Activated T-helper 2 cell treated with anti-CD3 and anti-CD28 coated beads, Interferon-gamma antibody, Interleukin-2, Interleukin-4, amounts not matched to agents 10 μg/mL and 5 μg/mL and 100 μg/mL, durations not matched to agents 14 hours and 24 hours and 36 hours (primary cell): ENCODE measurements around the gene DCAKD. TPM values are rescaled to one million over a fixed set of nuclear protein-coding genes. Genes with fewer than 3 reads are reported as not detected.

Experiments used
- DNase-seq: peaks from one replicate; pipeline ENCODE4 v3.0.0; 2021; ENCODE audit warnings: low spot score
- H3K27ac Mint-ChIP-seq: one replicate; pipeline ENCODE4 v1.8.0; 2021; ENCODE audit warnings: mixed read lengths
- H3K27me3 Mint-ChIP-seq: one replicate; pipeline ENCODE4 v1.8.0; 2021; ENCODE audit warnings: low read depth, mixed read lengths
- H3K36me3 Mint-ChIP-seq: one replicate; pipeline ENCODE4 v1.8.0; 2021; ENCODE audit warnings: low read depth, mixed read lengths
- H3K4me1 Mint-ChIP-seq: one replicate; pipeline ENCODE4 v1.8.0; 2021; ENCODE audit warnings: low read depth, mixed read lengths
- H3K4me3 Mint-ChIP-seq: one replicate; pipeline ENCODE4 v1.8.0; 2021; ENCODE audit warnings: low read depth, mild to moderate bottlenecking, moderate library complexity, mixed read lengths
- H3K9me3 Mint-ChIP-seq: one replicate; pipeline ENCODE4 v1.8.0; 2021; ENCODE audit warnings: mixed read lengths
- intact Hi-C: fragments of 100-400 bp; cut with micrococcal nuclease; formaldehyde crosslinking; loops from one replicate; pipeline ENCODE4 v1.15.1; 2023
- total RNA-seq: library from RNA; stranded (reverse); gene quantifications from 2 replicates; pipeline ENCODE4 v1.2.3, GENCODE V29; 2022

DCAKD gene
- total RNA-seq, 1 donor from 2014 or later = 30.0 TPM

DNA sequence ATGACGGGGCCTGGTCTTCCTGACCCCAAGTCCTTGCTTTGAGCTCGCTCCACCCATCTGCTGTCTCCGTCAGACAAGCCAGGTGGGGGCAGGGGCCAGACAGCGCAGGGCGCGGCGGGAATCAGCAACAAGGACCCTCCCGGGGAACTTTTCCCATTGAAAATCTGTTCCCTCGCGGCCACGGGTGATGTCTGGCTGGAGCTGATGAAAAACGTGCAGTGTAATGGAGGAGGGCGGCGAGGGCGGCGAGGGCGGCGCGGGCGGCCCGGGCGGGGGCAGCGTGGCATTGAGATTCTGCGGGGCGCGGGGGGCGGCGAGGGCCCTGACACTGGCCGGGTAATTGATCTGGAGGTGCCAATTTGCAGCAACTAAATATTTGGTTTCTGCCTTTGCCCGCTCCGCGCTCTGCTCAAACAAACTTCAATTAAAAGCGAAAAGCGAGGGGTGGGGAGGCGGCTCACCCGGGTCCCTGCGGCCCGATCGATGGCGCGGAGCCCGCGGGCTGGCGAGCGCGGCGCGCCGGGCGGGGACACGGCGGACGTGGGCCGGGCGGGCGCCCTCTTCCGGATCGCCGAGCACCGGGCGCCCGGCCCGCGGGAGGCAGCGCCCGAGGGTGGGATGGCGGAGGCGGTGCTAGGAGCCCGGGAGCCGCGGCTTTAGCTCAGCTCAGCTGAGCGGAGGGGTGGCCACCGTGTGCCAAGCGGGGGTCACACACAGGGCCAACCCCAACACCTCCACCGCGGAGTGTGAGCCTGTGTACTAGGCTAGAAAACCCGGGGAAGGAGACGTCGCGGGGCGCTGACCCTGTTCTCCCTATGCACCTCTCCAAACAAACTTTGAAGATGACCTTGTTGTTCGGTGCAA, 32.4 kb downstream of the DCAKD start:
- Mint-ChIP-seq H3K4me3 (peak overlapping the region; percentile 91), H3K27me3 (peaks cover 31% of the 10 kb centered on the region), H3K36me3 (peaks cover 15% of the 10 kb centered on the region), H3K27ac (peak overlapping the region; percentile 84), H3K4me1 (peaks cover 19% of the 10 kb centered on the region), H3K9me3 (no peaks in the 10 kb centered on the region)
- DNase-seq = peak; percentile 20
- intact Hi-C loops = loop anchor here (1.0 to 5.0 kb wide), 2 partner anchors 52 to 244 kb away; partner anchors contain the start of gene C1QL1

DNA sequence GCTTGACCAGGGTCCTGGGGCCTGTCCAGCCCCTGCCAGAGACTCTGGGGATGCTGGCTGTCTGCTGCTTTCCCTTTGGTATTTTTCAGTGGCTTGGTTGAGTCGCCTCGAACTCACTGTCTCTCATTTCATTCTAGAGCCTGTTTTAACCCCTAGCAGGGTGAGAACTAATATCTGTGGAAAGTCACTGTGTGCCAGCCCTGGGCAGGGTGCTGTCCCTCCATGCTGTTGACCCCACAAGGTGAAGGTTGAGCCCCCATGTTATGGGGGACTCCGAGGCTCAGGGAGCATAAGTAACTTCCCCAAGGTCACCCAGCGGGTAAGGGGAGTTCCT, 33.0 kb downstream of the DCAKD start:
- Mint-ChIP-seq H3K27ac (no peak overlapping the region), H3K27me3 (peaks cover 31% of the 10 kb centered on the region), H3K36me3 (peaks cover 10% of the 10 kb centered on the region), H3K4me1 (peaks cover 19% of the 10 kb centered on the region), H3K9me3 (no peaks in the 10 kb centered on the region), H3K4me3 (peak overlapping the region; percentile 91)
- no peak for DNase-seq
- intact Hi-C loops = loop anchor here (5.0 kb wide), 1 partner anchor 51 kb away; the partner anchor contains the start of gene C1QL1

DNA sequence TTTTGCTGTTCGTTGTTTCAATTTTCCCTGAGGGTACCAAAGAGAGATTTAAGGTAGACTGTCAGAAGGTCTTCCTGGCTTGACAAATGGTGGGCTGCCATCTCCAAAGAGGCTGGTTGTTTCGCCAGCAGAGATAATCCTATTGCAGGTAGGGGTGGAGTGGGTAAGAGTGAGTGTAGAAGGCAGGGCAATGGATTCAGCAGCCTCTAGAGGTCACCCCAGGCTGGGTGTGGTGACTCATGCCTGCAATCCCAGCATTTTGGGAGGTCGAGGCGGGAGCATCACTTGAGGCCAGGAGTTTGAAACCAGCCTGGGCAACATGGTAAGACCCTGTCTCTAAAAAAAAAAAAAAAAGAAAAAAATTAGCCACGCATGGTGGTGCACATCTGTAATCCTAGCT, 34.6 kb downstream of the DCAKD start:
- Mint-ChIP-seq H3K27me3 (peaks cover 31% of the 10 kb centered on the region), H3K4me3 (no peak overlapping the region), H3K9me3 (no peaks in the 10 kb centered on the region), H3K27ac (no peak overlapping the region), H3K36me3 (peaks cover 10% of the 10 kb centered on the region), H3K4me1 (peaks cover 19% of the 10 kb centered on the region)
- DNase-seq = no peak
- intact Hi-C loops = loop anchor here (5.0 kb wide), 1 partner anchor 50 kb away; the partner anchor contains the start of gene C1QL1

DNA sequence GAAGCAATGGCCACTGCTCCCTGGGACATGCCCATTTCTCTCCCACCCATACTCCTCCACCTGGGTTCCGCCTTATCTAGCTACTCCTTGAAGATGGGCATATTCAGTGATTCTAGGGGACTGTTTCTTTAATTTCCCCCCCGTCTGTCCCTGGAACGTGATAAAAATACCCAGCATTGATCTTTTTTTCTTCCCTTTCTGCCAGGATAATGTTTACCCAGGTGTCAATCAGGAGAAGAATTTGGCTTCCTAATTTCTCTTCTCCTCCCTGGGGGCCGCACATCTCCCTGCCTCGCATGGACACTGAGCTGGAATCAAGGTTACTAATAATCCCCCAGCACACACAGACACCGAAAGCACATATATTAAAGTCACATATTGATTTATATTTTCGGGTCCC, 35.2 kb downstream of the DCAKD start:
- intact Hi-C loops = loop anchor here (5.0 kb wide), 1 partner anchor 49 kb away; the partner anchor contains the start of gene C1QL1
- H3K36me3 Mint-ChIP-seq = peaks cover 6% of the 10 kb centered on the region
- H3K27me3 Mint-ChIP-seq = peaks cover 29% of the 10 kb centered on the region
- peaks cover 15% of the 10 kb centered on the region for H3K4me1 Mint-ChIP-seq
- H3K4me3 Mint-ChIP-seq = no peak overlapping the region
- DNase-seq = no peak
- H3K9me3 Mint-ChIP-seq = no peaks in the 10 kb centered on the region
- H3K27ac Mint-ChIP-seq = no peak overlapping the region

DNA sequence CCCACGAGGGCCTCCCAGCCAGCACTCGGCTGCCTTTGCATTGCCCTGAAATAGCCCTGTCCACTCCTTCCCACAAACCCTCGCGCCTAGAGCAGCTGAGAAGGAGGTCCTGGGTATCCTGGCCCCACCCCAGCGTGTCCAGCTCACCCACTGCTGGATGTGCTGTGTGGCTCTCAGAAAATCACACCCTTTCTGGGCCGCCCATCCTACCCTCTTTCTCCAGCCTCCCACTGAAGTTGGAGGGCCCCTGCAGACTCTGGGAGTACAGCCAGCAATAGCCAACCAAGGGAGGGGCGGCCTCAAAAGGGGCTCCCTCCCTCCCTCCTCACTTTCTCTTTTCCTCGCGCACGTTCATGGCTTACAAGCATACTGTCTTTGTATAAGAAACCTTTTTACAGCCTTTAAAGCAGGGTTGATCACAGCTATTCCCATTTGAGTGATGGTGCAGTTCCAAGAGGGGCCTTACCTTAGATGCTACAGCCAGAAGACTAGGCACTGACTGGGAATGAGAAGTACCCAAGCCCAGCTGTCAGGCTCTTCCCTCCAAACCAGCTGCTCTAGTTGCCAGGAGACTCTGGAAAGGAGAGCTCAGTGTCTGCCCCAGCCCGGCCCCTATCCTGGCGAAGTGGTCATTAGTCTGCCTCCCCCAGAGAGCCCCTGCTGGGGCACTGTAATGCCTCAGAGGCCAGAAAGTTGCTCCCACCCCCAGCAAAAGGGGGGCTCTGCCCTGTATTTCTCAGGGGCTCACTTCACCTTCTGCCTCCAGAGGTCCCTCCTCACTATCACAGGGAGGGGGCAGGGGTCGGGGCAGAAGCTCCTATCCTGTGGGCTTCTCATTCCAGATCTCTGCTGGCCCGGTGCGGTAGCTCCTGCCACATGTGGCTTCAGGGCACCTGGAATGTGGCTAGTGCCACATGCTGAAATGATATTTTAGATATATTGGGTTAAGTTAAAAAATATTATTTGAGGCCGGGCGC, 38.1 kb downstream of the DCAKD start:
- H3K27ac Mint-ChIP-seq = no peak overlapping the region
- no peak overlapping the region for H3K4me3 Mint-ChIP-seq
- H3K9me3 Mint-ChIP-seq = no peaks in the 10 kb centered on the region
- no peak for DNase-seq
- intact Hi-C loops = no loop called here
- peaks cover 2% of the 10 kb centered on the region for H3K4me1 Mint-ChIP-seq
- H3K27me3 Mint-ChIP-seq = peaks cover 7% of the 10 kb centered on the region
- no peaks in the 10 kb centered on the region for H3K36me3 Mint-ChIP-seq

DNA sequence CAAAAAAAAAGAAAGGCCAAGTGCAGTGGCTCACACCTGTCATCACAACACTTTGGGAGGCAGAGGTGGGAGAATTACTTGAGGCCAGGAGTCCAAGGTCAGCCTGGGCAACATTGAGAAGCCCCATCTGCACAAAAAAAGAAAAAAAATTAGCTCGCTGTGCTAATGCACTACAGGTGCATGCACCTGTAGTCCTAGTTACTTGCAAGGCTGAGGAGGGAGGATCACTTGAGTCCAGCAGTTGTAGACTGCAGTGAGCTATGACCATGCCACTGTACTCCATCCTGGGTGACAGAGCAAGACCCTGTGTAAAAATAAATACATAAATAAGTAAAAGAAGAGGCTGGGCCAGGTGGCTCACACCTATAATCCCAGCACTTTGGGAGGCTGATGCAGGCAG, 39.7 kb downstream of the DCAKD start:
- H3K4me1 Mint-ChIP-seq = no peaks in the 10 kb centered on the region
- H3K36me3 Mint-ChIP-seq = no peaks in the 10 kb centered on the region
- DNase-seq = no peak
- intact Hi-C loops = no loop called here
- peaks cover 7% of the 10 kb centered on the region for H3K27me3 Mint-ChIP-seq
- H3K9me3 Mint-ChIP-seq = no peaks in the 10 kb centered on the region
- no peak overlapping the region for H3K27ac Mint-ChIP-seq
- no peak overlapping the region for H3K4me3 Mint-ChIP-seq

DNA sequence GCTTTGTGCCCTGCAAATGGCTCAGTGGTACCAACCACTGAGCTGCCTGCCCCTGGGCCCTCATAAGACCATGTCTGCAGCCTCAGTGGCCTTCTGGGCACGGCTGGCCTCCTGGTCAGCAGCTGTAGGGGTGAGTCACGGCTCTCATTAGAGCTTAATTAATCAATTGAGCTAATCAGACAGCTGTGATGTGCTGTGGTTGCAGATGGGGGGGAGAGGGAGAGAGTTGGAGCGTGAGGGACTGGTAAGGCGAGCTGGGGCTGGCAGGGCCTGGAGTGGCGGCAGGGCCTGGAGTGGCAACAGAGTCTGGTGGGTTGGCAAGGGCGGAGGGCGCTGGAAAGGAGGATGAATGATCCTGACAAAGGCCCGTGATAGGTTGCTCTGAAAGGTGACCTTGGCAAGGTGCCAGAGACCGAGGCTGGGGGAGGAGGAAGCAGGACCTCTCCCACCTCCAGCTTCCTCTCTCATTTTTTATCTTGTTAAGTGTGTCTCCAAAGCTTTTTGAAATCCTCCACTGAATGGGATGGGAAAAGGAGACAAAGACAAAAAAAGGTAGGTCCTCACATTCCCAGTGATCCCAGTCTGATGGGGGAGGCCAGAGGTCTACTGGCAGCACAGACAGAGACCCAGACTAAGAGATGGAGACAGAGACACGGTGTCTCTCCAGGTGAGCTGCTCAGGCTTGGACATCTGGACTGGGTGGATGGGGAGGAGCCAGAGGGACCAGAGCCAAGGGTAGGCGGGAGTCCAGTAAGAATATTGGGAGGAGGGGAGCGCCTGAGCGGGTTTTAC, 41.6 kb downstream of the DCAKD start:
- H3K27ac Mint-ChIP-seq = no peak overlapping the region
- no peak for DNase-seq
- intact Hi-C loops = no loop called here

DNA sequence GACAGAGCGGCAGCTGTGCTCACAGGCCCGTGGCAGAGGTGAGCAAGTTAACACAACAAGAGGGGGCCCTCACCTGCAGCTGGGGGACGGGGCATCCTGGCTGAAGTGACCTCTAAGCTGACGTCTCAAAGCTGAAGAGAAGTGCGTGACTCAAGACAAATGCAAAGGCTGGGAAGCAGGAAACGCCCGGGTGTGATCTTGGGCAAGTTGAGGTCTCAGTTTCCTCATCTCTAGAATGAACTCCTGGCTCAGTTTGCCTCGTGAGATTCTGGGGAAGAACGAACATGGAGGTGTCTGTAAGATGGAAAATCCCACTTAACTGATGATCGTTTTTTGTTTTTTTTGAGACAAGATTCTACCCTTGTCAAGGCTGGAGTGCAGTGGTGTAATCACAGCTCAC, 43.2 kb downstream of the DCAKD start:
- no peaks in the 10 kb centered on the region for H3K4me1 Mint-ChIP-seq

More for the DNA sequence above, 41.6 kb downstream of the DCAKD start:
- Mint-ChIP-seq H3K4me1 (no peaks in the 10 kb centered on the region), H3K4me3 (no peak overlapping the region), H3K27me3 (peaks cover 5% of the 10 kb centered on the region), H3K36me3 (no peaks in the 10 kb centered on the region), H3K9me3 (no peaks in the 10 kb centered on the region)

DNA sequence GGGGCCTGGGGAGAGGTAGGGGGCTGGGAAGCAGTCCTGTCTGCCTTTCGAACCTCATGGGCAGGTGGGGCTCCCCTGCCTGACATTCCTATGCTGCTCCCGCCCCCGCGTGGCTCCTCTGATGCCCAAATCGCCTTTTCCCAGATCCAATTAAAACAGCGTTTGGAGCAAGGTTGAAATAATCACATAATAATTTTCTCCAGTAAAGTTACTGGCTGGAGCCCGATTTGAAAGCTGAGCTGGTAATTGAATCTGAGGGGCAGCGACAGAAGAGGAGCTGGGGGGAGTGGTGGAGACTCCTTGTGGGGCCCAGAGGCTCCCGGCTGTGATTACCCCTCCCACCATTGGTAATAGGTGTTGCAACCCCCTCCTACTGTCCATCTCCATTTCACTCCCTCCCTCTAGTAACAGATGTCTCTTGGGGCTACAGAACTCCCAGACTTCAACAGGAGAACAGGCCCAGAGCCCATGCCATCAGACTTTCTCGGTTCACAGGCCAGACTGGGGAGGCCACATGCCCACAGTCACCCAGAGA, 44.4 kb downstream of the DCAKD start:
- H3K4me3 Mint-ChIP-seq = no peak overlapping the region
- H3K27me3 Mint-ChIP-seq = peaks cover 5% of the 10 kb centered on the region
- intact Hi-C loops = no loop called here
- no peak overlapping the region for H3K27ac Mint-ChIP-seq
- no peaks in the 10 kb centered on the region for H3K9me3 Mint-ChIP-seq
- no peak for DNase-seq
- no peaks in the 10 kb centered on the region for H3K36me3 Mint-ChIP-seq
- no peaks in the 10 kb centered on the region for H3K4me1 Mint-ChIP-seq

More for the DNA sequence above, 43.2 kb downstream of the DCAKD start:
- Mint-ChIP-seq H3K27ac (no peak overlapping the region), H3K27me3 (peaks cover 5% of the 10 kb centered on the region), H3K9me3 (no peaks in the 10 kb centered on the region), H3K36me3 (no peaks in the 10 kb centered on the region), H3K4me3 (no peak overlapping the region)
- intact Hi-C loops = no loop called here
- no peak for DNase-seq

DNA sequence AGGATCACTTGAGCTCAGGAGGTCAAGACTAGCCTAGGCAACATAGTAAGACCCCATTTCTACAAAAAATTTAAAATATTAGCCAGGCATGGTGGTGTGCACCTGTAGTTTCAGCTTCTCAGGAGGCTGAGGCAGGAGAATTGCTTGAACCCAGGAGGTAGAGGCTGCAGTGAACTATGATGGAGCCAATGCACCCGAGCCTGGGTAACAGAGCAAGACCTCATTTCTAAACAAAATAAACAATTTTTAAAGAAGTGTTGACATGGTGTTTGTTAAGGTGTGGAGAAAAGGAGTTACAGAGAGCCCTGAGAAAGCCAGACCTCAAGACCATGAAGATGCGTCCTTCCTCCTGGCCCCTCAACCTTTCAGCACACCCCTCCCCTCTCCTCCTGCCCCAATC, 45.7 kb downstream of the DCAKD start:
- no peak for DNase-seq
- H3K4me1 Mint-ChIP-seq = no peaks in the 10 kb centered on the region
- H3K9me3 Mint-ChIP-seq = no peaks in the 10 kb centered on the region
- peaks cover 6% of the 10 kb centered on the region for H3K27me3 Mint-ChIP-seq
- no peaks in the 10 kb centered on the region for H3K36me3 Mint-ChIP-seq
- no peak overlapping the region for H3K4me3 Mint-ChIP-seq
- no peak overlapping the region for H3K27ac Mint-ChIP-seq
- intact Hi-C loops = no loop called here

DNA sequence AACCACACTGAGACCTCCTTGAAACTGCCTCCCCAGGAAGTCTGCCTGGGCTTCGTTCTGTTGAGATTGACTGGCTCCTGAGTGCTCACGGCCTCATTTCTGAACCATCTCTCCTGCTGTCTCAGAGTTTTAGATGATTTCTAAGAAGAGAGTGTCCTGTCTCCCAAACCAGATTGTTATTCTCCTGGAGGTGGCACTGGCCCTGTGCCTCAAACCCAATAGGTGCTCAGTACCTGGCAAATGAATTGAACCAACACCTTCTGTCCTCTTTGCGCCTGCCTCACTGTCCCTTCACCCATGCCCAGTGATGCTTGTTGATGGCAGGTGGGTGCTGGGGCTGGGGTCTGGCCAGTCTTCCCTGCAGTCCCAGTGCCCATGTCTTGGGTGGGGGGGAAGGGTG, 47.0 kb downstream of the DCAKD start:
- no peak for DNase-seq
- no peak overlapping the region for H3K27ac Mint-ChIP-seq
- peaks cover 9% of the 10 kb centered on the region for H3K27me3 Mint-ChIP-seq
- no peak overlapping the region for H3K4me3 Mint-ChIP-seq
- intact Hi-C loops = no loop called here
- H3K4me1 Mint-ChIP-seq = no peaks in the 10 kb centered on the region
- H3K36me3 Mint-ChIP-seq = no peaks in the 10 kb centered on the region
- H3K9me3 Mint-ChIP-seq = no peaks in the 10 kb centered on the region

DNA sequence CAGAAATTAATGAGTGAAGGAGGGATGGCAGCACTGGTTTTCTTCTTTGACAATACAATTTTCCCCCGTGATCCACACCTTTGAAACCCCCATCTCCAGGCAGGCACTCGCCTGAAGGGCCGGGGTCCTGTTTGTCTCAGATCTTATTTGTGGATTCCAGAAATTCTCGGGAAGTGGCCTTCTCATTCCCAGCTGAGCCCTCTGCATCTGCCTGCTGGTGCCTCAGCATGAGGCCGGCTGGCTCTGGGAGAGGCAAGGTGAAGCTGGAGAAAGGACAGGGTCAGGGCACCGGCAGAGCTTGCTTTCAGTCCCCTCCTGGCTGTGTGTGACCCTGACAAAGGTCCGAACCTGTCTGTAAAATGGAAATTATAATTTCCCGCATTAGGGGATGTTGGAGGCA, 47.6 kb downstream of the DCAKD start:
- intact Hi-C loops = no loop called here
- Mint-ChIP-seq H3K4me1 (no peaks in the 10 kb centered on the region), H3K27me3 (peaks cover 9% of the 10 kb centered on the region), H3K9me3 (no peaks in the 10 kb centered on the region), H3K4me3 (no peak overlapping the region), H3K27ac (no peak overlapping the region), H3K36me3 (no peaks in the 10 kb centered on the region)
- no peak for DNase-seq
